Right ventricle myocardium superior (tissue), 1 donor: ENCODE measurements around the gene LRRC8E. TPM values are rescaled to one million over a fixed set of nuclear protein-coding genes. Genes with fewer than 3 reads are reported as not detected.

Experiments
- ATAC-seq: fragments of 200-7000 bp; cut with Tn5 transposase; one replicate; pipeline ENCODE4 v1.9.1; 2020; ENCODE audit warnings: mild to moderate bottlenecking; ENCODE audit not compliant: poor library complexity
- DNase-seq: peaks from one replicate; pipeline ENCODE4 v3.0.0-alpha.2; 2020
- intact Hi-C: fragments of 100-400 bp; cut with DNase I; formaldehyde crosslinking; loops from one replicate; pipeline ENCODE4 v1.11.2; 2022
- long read RNA-seq: library from polyadenylated mRNA; unstranded; transcript quantifications from one replicate; pipeline ENCODE4 v2.0.0, GENCODE V29; 2021
- total RNA-seq: library from RNA; stranded (reverse); fragmentation: NEBNext Ultra II Directional; extraction: Animal tissue kit (Norgen Biotek cat#: 25700); gene quantifications from one replicate; pipeline ENCODE4 v1.2.1, GENCODE V29; 2021
- donor health status: DM: no; HTN: yes; CAD: no; lungs with severe emphysema.

The LRRC8E gene
- total RNA-seq, result 1.6 TPM
- long read RNA-seq, transcript LRRC8E-201 (3 exons, 3,595 nt), result major isoform, 10 of 10 reads
- long read RNA-seq, partial matches to known transcripts, result 0 of 10 reads
- long read RNA-seq, other reads (novel, unspliced or antisense), result 0 of 10 reads

DNA sequence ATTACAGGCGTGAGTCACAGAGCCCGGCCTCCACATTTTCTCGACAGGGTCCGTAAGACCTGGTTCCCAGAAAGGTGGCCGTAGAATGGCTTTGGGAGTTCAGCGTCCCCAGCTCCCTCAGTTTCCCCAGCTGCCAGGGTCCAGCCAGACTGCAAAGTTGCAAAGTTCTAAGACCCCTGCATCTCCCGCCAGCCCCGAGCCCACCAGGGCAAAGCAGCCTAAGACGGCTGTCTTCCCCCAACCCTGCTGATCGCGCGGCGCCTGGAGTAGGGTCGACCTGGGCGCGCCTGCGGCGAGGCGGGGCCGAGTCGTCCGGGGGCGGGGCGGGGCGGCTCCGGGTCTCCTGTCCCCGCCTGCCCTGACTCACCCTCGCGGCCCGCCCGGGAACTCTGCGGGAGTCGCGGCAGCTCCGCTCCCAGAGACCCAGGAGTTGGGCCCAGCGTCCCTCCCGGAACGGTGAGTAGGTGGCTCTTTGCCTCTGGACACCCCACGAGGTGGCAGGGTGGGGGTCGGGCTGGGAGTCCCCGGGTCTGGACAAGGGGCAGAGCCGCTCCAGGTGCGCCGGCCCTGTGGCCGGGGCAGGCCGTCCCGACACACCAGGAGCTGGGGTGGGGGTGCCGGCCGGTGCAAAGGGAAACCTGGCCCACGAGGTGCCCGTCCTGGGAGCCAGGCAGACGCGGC, at the start of gene LRRC8E:
LRRC8E (plus strand) TSS at position 366 of the 681 bp plus-strand sequence. CDS start 7,094 bp downstream, outside the sequence.
- intact Hi-C loops, result no loop called here
- DNase-seq, result no peak
- ATAC-seq, result peak; percentile 91

DNA sequence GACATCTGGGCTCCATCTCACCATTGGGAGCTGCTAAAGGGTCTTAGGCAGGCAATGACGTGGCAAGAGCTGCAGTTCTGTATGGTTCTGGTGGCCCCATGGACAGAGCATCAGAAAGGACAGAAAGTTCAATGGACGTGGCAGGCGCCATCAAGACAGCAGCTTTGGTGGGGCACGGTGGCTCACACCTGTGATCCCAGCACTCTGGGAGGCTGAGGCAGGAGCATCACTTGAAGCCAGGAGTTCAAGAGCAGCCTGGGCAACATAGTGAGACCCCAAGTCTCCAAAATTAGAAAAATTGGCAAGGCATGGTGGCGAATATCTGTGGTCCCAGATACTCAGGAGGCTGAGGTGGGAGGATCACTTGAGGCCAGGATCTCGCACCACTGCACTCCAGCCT, 48.8 kb upstream of the LRRC8E start:
- DNase-seq (no peak), ATAC-seq (no peak)
- intact Hi-C loops, result no loop called here

DNA sequence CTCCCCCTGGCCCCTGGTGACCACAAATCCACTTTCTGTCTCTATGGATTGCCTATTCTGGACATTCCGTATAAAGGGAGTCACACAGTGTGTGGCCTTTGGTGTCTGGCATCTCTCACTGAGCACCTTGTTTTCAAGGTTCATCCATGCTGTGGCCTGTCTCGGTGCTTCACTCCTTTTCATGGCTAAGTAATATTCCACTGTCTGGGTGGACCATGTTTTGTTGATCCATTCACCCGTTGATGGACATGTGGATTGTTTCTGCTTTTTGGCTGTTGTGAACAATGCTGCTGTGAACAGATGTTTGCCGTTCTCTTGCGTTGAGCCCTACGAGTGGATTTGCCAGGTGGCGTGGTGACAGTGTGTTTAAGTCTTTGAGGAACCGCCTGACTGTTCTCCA, 47.7 kb upstream of the LRRC8E start:
- intact Hi-C loops, result no loop called here
- ATAC-seq, result no peak
- DNase-seq, result no peak

DNA sequence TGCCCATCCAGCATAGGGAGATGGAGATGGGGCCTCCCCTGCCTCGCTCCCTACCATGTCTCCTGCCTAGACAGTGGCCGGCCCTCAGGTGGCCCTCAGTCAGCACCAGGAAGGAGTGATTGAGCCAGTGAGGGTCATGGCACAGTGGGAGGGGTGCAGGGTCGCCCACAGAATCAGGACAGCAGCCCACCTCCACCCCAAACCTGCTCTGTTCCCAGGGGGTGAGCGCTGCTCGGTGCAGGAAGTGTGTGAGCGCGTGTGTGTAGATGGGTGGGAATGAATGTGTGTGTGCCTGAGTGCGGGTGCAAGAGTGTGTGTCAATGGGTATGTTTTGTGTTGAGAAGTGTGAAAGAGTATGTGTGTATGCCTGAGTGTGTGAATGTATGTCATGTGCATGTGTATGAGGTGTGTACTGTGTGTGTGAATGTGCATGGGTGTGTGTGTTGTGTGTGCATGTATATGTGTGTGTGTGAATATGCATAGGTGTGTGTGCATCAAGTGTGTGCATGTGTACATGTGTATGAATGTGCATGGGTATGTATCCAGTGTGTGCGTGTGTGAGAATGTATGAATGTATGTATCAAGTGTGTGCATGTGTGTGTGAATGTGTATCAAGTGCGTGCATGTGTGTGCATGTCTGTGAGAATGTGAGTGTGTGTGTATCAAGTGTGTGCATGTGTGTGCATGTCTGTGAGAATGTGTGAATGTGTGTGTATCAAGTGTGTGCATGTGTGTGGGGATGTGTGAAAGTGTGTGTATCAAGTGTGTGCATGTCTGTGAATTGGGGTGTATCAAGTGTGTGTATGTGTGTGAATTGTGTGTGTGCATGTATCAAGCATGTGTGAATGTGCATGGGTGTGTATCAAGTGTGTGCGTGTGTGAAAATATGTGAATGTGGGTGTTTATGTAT, 46.3 kb upstream of the LRRC8E start:
- intact Hi-C loops, result no loop called here
- DNase-seq (no peak), ATAC-seq (no peak)

DNA sequence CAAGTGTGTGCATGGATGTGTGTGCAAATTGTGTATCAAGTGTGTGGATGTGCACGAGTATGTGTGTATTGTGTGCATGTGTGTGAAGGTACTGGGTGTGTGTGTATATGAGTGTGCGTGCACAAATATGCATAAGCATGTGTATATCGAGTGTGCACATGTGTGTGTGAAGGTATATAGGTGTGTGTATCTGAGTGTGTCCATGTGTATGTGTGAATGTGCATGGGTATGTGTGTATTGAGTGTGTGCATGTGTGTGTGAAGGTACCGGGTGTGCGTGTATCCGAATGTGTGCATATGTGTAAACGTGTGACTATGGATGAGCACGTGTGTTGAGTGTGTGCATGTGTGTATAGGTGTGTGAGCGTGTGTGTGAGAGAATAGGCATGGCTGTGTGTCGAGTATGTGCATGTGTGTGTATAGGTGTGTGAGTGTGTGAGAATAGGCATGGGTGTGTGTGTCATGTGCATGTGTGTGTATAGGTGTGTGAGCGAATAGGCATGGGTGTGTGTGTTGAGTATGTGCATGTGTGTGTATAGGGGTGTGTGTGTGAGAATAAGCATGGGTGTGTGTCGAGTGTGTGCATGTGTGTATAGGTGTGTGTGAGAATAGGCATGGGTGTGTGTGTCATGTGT, 45.5 kb upstream of the LRRC8E start:
- no peak for ATAC-seq
- intact Hi-C loops, result no loop called here

DNA sequence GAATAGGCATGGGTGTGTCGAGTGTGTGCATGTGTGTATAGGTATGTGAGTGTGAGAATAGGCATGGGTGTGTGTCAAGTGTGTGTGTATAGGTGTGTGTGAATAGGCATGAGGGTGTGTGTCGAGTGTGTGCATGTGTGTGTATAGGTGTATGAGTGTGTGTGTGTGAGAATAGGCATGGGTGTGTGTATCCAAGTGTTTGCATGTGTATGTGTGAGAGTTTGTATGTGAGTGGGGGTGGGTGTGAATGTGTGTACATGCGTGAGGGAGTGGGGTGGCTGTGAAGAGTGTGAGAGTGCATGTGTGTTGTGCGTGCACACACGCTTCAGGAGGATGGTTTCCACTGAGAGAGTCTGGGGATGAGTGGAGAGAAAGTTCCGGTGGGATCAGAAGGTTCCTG, 44.8 kb upstream of the LRRC8E start:
- ATAC-seq (no peak), DNase-seq (no peak)
- intact Hi-C loops, result no loop called here

More for the DNA sequence above, 45.5 kb upstream of the LRRC8E start:
- DNase-seq, result no peak

DNA sequence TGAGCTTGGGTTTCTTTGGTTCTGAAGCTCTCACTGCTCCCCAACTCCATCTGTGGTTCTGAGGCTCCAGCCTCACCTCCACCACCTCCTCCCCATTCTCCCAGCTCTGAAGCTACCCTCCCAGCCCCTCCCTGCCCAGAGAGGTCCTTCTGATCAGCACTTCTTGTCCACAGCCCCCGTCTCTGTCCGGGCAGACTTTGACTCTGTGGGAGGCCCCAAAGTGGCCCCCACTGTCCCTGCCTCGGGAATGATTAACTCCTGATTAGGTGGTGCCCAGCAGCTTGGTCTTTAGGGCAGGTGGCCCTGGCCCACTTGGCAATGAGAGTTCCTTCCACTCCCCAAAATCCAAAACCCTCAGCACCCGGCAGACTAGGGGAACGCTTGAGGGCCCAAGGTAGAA, 43.9 kb upstream of the LRRC8E start:
- intact Hi-C loops, result no loop called here
- ATAC-seq (no peak), DNase-seq (no peak)

DNA sequence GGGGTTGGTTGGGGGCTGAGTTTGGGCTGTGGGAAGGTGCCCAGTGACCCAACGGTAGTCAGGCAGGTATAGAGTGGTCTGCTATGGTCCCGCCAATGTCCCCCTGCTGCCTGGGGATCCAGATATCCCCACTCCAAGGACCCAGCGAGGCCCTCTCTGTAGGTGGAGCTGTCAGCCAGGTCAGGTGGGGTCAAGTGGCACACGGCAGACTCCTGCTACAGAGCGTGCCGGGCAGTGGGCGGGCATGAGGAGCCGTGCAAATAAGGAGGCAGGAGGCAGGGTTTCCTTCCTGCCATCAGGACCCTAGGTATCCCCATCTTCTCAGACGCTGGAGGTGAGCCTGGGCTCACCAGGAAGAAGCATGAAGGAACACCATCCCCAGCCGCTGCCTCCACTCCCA, 43.4 kb upstream of the LRRC8E start:
- no peak for ATAC-seq
- peak; percentile 10 for DNase-seq

DNA sequence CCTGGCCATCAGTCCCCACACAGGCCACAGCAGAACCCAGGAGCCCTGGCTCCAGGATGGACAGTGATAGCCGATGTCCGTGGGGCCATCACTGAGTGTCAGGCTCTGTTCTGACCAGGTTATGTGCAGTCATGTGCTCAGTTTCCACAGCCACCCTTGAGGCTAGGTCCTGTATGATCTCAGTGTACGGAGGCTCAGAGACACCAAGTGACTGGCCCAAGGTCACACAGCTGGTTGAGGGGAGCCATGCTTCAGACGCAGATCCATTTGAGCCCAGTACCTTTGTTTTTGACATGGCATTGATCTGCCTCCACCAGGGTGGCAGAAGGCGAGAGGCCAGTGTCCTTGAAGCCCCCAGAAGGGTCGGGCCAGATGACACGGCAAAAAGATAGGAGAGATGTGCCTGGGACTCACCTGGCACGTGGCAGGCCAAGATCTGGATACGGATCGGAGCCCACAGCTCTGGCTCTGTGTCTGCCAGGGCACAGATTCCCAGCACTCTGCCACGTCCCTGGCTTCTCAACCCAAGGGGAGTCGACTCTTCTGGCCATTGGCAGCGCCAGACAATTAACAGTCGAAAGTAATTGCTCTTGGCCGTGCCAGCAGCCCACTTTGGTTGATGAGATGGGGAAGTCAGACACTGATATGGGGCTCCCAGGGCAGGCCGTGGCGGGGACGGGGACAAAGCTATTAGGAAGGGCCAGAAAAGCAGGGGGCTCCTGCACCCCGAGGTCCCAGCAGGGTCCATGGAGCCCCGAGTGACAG, 42.7 kb upstream of the LRRC8E start:
- intact Hi-C loops, result no loop called here
- DNase-seq (peak; percentile 22), ATAC-seq (no peak)

More for the DNA sequence above, 43.4 kb upstream of the LRRC8E start:
- intact Hi-C loops, result no loop called here

DNA sequence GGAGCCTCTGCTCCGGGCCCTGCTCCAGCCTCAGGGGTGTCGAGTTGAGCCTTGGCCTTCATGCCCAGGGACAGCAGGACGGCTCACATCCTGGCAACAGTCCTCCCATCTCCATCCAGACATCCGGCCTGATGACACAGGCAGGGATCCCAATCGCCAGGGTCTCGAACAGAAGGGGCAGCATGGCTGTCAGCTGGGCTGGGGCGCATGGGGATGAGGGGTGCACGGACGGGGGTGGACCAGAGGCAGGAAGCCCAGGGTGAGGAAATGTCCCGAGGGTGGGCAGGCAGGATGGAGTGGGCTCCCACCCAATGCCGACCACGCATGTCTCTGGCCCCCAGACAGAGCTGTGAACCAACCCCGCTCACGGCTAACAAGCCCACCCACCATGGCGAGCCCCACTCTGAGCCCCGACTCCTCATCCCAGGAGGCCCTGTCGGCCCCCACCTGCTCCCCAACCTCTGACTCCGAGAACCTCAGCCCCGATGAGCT, 42.1 kb upstream of the LRRC8E start:
- DNase-seq (no peak), ATAC-seq (no peak)
- intact Hi-C loops, result no loop called here

DNA sequence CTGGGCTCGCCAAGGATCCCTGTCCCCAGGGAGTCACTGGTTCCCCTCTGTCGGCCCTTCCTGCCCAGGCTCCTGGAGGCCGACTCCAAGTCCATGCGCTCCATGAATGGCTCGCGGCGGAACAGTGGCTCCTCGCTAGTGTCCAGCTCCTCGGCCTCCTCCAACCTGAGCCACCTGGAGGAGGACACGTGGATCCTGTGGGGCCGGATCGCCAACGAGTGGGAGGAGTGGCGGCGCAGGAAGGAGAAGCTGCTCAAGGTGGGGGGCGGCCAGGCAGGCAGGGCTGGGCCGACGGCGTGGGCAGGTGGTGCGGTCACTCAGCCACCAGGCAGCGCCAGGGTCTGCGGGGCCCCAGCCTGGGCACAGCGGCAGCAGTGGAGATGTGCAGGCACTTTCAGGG, 40.6 kb upstream of the LRRC8E start:
- ATAC-seq (no peak), DNase-seq (no peak)
- intact Hi-C loops, result no loop called here

DNA sequence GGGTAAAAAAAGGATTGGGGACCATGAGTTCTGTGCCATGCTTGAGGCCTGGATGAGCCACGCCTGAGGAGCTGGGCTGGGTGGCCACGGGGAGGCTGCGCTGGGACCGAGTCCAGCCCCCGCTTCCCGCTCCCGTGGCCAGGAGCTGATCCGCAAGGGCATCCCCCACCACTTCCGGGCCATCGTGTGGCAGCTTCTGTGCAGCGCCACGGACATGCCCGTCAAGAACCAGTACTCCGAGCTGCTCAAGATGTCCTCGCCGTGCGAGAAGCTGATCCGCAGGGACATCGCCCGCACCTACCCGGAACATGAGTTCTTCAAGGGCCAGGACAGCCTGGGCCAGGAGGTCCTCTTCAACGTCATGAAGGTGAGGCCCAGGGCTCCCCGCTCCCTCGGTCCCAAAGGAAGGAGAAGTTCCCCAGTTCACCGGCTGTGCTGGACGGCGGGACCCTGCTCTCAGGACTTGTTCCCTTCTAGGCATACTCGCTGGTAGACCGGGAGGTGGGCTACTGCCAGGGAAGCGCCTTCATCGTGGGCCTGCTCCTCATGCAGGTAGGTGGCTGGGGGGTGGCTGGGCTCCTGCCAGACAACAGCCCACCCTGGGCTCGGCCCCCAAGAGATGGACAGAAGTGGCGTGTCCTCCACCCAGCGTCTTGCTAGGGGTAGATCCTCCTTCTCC, 39.4 kb upstream of the LRRC8E start:
- intact Hi-C loops, result no loop called here
- ATAC-seq (no peak), DNase-seq (no peak)

DNA sequence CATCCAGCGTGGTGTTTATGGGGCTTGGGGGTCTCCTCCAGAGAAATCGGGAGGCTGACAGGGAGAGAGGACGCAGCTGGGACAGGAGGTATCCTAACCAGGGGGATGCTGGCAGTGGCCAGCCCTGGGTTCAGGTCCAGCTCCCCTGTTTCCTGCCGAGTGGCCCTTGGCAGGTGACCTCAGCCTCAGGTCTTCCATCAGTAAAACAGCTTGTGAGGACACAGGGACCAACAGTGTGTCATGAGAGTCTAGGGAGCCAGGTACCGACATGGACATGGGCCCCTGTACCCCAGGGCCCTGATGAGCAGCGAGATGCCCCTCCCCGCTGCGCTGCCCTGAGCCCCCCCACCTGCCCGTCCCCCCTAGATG, 38.7 kb upstream of the LRRC8E start:
- DNase-seq (no peak), ATAC-seq (no peak)
- intact Hi-C loops, result no loop called here

DNA sequence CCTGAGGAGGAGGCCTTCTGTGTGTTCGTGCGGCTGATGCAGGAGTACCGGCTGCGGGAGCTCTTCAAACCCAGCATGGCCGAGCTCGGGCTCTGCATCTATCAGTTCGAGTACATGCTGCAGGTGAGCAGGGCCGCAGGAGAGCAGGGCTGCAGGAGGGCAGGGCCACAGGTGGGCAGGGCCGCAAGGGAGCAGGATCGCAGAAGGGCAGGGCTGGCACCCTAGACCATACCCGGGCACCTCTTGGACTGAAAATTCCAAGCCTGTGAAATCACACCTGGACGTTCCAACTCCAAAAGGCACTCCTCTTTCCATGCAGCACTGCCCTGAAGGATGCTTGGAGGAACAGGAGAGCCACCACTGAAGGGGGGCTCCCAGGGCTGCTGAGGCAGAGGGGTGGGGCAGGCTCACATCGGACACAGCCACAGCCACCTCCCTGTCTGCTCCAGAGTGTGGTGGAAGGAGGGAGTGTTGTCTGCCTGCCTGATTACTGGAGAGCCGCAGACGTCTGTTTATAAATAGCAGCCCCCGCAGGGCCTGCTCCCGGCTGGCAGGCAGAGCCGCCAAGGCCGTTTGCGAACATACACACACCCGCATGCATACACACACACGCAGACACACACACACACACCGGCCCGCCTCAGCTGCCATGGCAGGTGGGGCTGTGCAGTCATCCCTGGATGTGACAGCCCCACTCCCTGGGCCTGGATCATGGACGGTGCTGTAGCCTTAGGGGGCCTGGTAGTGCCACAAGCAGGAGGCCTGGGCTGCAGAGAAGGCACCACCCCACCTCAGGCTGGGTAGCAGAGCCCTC, 38.1 kb upstream of the LRRC8E start:
- intact Hi-C loops, result no loop called here
- DNase-seq (no peak), ATAC-seq (peak; percentile 71)

DNA sequence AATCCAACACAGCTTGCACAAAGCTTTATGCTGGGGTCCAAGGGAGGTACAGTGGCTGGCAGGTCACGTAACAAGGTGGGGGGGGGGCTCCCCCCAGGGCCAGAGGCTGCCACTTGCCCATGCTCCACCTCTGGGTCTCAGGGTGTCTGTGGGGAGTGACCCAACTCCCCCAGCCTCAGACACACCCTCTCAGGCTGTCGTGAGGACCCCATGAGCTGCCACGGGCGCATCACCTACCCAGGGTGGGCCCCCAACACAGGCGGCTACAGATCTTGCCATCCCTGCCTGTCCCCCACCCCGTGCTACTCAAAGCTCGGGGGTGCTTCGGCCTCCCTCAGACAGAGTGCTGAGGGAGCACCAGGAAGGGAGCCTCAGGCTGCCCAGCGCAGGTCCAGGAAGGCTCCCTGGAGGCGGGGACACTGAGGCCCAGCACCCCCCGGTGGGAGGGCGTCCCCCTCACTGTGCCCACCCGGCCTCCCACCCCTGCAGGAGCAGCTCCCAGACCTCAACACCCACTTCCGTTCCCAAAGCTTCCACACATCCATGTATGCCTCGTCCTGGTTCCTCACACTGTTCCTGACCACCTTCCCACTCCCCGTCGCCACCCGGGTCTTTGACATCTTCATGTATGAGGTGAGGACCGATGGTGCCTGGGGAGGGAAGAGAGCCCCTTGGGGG, 37.2 kb upstream of the LRRC8E start:
- ATAC-seq (no peak), DNase-seq (no peak)
- intact Hi-C loops, result no loop called here

DNA sequence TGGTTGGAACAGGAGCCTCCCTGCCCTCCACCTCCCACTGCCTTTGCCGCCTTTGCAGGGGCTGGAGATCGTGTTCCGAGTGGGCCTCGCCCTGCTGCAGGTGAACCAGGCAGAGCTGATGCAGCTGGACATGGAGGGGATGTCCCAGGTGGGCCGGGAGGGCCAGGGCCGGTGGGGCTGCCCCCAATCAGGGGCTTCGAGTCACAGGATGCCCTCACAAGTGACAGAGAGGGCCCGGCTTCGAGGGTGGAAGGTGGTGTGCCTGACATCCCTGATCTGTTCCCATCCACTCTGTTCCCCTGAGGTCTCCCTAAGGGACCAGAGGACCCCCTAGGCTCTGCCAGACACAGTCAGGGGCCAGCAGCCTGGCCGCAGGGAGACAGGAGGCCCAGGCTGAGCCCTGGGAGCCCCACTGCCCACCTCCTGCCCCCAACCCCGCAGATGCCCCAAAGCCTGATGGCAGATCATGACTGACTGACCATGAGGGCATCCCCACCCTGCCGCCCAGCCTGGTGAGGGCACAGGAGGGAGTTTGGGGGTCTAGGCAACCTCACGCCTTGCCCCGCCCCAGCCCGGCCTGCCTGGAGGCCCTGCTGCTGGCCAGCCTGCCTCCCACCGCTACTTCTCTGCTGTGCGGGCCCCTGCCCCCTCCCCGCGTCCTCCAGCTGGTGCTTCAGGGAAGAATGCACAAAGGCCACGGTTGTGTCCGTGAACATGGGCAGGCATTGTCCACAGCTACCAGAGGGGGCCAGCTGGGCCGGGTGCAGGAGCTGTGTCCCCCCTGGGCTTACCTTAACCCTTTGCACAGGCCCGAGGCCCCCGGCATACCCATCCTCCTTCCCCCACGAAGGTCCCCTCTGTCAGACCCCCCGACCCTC, 36.4 kb upstream of the LRRC8E start:
- intact Hi-C loops, result no loop called here
- DNase-seq, result no peak
- no peak for ATAC-seq
